ENCODE data around the gene PIBF1.

DNA sequence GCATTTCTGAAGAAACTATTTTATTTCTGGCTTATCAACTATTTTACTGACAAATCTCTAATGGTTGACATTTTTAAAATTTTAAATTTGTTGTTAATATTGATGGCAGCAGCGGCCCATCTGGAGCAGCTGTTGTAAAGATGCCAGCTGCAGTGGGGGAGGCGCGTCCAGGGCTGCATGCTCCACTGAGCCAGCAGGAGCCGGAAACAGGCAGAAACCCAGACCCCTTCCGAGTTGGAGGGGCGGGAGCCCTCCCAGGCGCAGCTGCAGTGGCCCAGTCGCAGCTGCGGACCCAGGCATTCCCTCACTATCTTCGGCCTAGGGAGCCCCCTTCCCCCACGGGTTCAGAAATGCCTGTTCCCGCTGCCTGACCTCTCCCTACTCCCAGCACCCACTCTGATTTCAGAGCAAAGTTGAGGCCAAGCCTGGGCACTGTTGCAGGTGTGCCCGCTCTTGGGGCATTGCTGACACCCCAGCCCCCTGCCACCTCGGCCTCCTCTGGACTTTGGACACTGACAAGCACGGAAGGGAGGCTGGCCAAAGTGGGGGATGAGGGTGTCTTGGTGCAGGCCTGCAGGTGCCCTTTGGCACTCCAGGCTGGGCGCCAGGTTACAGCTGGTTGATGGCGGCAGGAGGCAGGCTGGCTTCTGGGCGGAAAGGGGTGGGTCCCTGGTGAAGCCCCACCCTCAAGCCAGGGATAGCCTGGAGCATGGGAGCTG lies 69.2 kb downstream of the PIBF1 start:
- TF ChIP-seq POLR2AphosphoS5 (IDR thresholded peaks at IDR 0.05) (no peak), EP300 (IDR thresholded peaks at IDR 0.05) (no peak)
- TF ChIP-seq, protein P1, sequence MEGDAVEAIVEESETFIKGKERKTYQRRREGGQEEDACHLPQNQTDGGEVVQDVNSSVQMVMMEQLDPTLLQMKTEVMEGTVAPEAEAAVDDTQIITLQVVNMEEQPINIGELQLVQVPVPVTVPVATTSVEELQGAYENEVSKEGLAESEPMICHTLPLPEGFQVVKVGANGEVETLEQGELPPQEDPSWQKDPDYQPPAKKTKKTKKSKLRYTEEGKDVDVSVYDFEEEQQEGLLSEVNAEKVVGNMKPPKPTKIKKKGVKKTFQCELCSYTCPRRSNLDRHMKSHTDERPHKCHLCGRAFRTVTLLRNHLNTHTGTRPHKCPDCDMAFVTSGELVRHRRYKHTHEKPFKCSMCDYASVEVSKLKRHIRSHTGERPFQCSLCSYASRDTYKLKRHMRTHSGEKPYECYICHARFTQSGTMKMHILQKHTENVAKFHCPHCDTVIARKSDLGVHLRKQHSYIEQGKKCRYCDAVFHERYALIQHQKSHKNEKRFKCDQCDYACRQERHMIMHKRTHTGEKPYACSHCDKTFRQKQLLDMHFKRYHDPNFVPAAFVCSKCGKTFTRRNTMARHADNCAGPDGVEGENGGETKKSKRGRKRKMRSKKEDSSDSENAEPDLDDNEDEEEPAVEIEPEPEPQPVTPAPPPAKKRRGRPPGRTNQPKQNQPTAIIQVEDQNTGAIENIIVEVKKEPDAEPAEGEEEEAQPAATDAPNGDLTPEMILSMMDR (IDR thresholded peaks at IDR 0.05), result no peak
